Keratinocyte (primary cell): Measurements from ENCODE around the gene MAML2. TPM values are rescaled to one million over a fixed set of nuclear protein-coding genes. Genes with fewer than 3 reads are reported as not detected.

Experiments
- DNase-seq: peaks from one replicate; pipeline ENCODE4 v3.0.0-alpha.2; 2011; ENCODE audit warnings: low read depth, missing footprints, low spot score
- FAIRE-seq: peaks from 2 replicates; lab custom pipeline; 2011; peaks lifted over from hg19 to GRCh38; lab: Jason Lieb, UNC
- H2AFZ ChIP-seq: 2 replicates; pipeline ENCODE4 v1.6.0; 2012; ENCODE audit warnings: low read length, control low read depth, inconsistent platforms; ENCODE audit not compliant: control insufficient read depth
- H3K27ac ChIP-seq: 2 replicates; pipeline ENCODE4 v1.5.1; 2011; ENCODE audit warnings: low read length; ENCODE audit not compliant: control insufficient read depth, insufficient read depth
- H3K27me3 ChIP-seq: 3 replicates; pipeline ENCODE4 v1.6.0; 2011; ENCODE audit warnings: low read length; ENCODE audit not compliant: control insufficient read depth, insufficient read depth; ENCODE audit errors: extremely low read depth
- H3K36me3 ChIP-seq, 2 experiments: 2 replicates in 1 of 2; 3 replicates in 1 of 2; pipeline ENCODE4 v1.5.1; 2011; ENCODE audit warnings: low read length in 2 of 2, mild to moderate bottlenecking in 1 of 2; ENCODE audit not compliant: control insufficient read depth in 2 of 2, insufficient read depth in 2 of 2; ENCODE audit errors: extremely low read depth in 1 of 2
- H3K4me1 ChIP-seq: 3 replicates; pipeline ENCODE4 v1.5.1; 2011; ENCODE audit warnings: low read length; ENCODE audit not compliant: control insufficient read depth, insufficient read depth; ENCODE audit errors: extremely low read depth
- H3K4me2 ChIP-seq: 3 replicates; pipeline ENCODE4 v1.6.0; 2011; ENCODE audit warnings: low read depth, low read length; ENCODE audit not compliant: control insufficient read depth, insufficient read depth; ENCODE audit errors: extremely low read depth
- H3K4me3 ChIP-seq, 3 experiments: fragments of 200-600 bp in 1 of 3; sonication (generic) in 1 of 3; 2 replicates in 2 of 3; 3 replicates in 1 of 3; pipeline ENCODE4 v1.5.1; 2011 to 2016; ENCODE audit warnings: low read length in 3 of 3, mild to moderate bottlenecking in 3 of 3, control low read depth in 2 of 3, inconsistent platforms in 1 of 3, low read depth in 1 of 3, mixed read lengths in 1 of 3, mixed run types in 1 of 3, moderate library complexity in 1 of 3; ENCODE audit not compliant: control insufficient read depth in 2 of 3, insufficient read depth in 2 of 3; ENCODE audit errors: extremely low read depth in 1 of 3
- H3K79me2 ChIP-seq: 2 replicates; pipeline ENCODE4 v1.6.0; 2012; ENCODE audit warnings: low read length; ENCODE audit not compliant: control insufficient read depth, insufficient read depth
- H3K9ac ChIP-seq: 3 replicates; pipeline ENCODE4 v1.6.0; 2011; ENCODE audit warnings: low read length; ENCODE audit not compliant: control insufficient read depth, insufficient read depth; ENCODE audit errors: extremely low read depth
- H3K9me1 ChIP-seq: 3 replicates; pipeline ENCODE4 v1.6.0; 2011; ENCODE audit warnings: low read length; ENCODE audit not compliant: control insufficient read depth, insufficient read depth; ENCODE audit errors: extremely low read depth
- H3K9me3 ChIP-seq: 2 replicates; pipeline ENCODE4 v1.5.1; 2012; ENCODE audit warnings: low read depth, low read length; ENCODE audit not compliant: control insufficient read depth
- H4K20me1 ChIP-seq: 3 replicates; pipeline ENCODE4 v1.6.0; 2011; ENCODE audit warnings: low read length; ENCODE audit not compliant: control insufficient read depth, insufficient read depth; ENCODE audit errors: extremely low read depth
- EZH2 ChIP-seq: IDR thresholded peaks from one replicate; pipeline ENCODE4 v1.6.1; 2012; ENCODE audit warnings: inconsistent platforms, mild to moderate bottlenecking, low read length, moderate library complexity
- dilution Hi-C: fragments of 300-500 bp; cut with MboI; formaldehyde crosslinking; loops from one replicate; pipeline ENCODE4 v1.7.0; 2020; ENCODE audit warnings: low sequenced_read_pairs; ENCODE audit not compliant: extremely low pct_ligation_motif_present
- polyA plus RNA-seq, 5 experiments: library from polyadenylated mRNA; depleted of rRNA in 3 of 5; stranded (reverse) in 3 of 5; stranded (forward) in 1 of 5; unstranded in 1 of 5; fragments of >200 nt; gene quantifications; 1 replicate in 1 of 5; 2 replicates in 3 of 5; 3 replicates in 1 of 5; pipeline versions ENCODE4 v1.2.1 to v1.2.3, GENCODE V29; 2011 to 2012; ENCODE audit warnings: missing spikeins in 2 of 5, low read depth in 1 of 5, low replicate concordance in 1 of 5
- TF ChIP-seq, protein P1 (sequence below), 3 experiments: IDR thresholded peaks in 1 of 3; conservative IDR thresholded peaks in 1 of 3; optimal IDR thresholded peaks in 1 of 3; 2 replicates in 2 of 3; 3 replicates in 1 of 3; pipeline versions ENCODE3 to v1.5.1; 2011; ENCODE audit warnings: low read length in 3 of 3, mild to moderate bottlenecking in 3 of 3, moderate library complexity in 2 of 3, control low read depth in 1 of 3, inconsistent platforms in 1 of 3; ENCODE audit not compliant: insufficient read depth in 2 of 3; ENCODE audit errors: extremely low read depth in 1 of 3

The MAML2 gene
- polyA plus RNA-seq, 1 donor (not counting 4 experiments of a cell fraction or from before 2014, with no cell fraction given), result 4.2 TPM

DNA sequence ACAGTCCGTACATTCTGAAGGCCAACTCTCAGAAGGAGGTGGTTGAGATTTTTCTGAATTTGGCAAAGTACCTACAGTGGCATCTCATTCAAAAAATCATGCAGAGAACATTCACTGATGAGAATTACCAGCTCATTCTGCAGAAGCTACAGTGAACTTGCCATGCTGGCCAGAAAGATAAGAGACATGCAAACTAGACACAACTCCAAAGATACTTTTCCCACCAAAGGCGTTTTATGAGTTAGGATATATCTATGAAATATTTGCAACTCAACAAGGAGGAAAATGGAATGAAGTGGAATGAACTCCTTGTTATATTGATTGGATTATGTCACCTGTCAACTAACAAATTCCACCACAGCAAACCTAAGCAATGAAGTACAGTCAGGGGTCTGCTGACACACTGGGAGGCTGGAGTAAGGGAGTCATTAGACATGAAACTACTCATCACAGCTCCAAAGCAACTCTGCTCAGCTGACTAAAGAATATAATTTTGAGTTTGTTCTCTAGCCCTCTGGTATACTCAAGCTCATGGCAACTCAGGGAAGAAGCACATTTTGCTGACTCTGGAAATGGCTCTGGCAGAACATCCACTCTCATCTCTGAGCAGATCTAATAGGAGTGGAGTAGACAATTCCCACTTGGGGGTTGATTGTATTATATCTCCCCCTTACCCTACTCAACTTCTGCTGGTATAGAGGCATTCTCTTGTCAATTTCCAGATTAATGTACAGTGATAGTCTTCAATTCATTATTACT lies 22.9 kb downstream of the MAML2 start:
- dilution Hi-C loops, result no loop called here
- no peaks in the 10 kb centered on the region for H3K36me3 ChIP-seq
- peaks cover 49% of the 10 kb centered on the region for H3K4me1 ChIP-seq
- peaks cover 5% of the 10 kb centered on the region for H3K79me2 ChIP-seq
- H3K4me3 ChIP-seq, result no peak overlapping the region
- DNase-seq (no peak), FAIRE-seq (no peak)
- H3K27me3 ChIP-seq, result no peaks in the 10 kb centered on the region
- no peak overlapping the region for H3K9ac ChIP-seq
- TF ChIP-seq EZH2, result no peak
- TF ChIP-seq, protein P1, sequence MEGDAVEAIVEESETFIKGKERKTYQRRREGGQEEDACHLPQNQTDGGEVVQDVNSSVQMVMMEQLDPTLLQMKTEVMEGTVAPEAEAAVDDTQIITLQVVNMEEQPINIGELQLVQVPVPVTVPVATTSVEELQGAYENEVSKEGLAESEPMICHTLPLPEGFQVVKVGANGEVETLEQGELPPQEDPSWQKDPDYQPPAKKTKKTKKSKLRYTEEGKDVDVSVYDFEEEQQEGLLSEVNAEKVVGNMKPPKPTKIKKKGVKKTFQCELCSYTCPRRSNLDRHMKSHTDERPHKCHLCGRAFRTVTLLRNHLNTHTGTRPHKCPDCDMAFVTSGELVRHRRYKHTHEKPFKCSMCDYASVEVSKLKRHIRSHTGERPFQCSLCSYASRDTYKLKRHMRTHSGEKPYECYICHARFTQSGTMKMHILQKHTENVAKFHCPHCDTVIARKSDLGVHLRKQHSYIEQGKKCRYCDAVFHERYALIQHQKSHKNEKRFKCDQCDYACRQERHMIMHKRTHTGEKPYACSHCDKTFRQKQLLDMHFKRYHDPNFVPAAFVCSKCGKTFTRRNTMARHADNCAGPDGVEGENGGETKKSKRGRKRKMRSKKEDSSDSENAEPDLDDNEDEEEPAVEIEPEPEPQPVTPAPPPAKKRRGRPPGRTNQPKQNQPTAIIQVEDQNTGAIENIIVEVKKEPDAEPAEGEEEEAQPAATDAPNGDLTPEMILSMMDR (optimal IDR thresholded peaks at IDR 0.05 in 1 of 3, IDR thresholded peaks at IDR 0.05 in 1 of 3, conservative IDR thresholded peaks at IDR 0.05 in 1 of 3; ENCODE audit: extremely low read depth in 1 of 3, insufficient read depth in 2 of 3, low read length in 3 of 3), result no peak
- no peak overlapping the region for H2AFZ ChIP-seq
- no peaks in the 10 kb centered on the region for H3K9me1 ChIP-seq
- no peak overlapping the region for H3K4me2 ChIP-seq
- no peaks in the 10 kb centered on the region for H3K9me3 ChIP-seq
- no peak overlapping the region for H3K27ac ChIP-seq
- H4K20me1 ChIP-seq, result no peaks in the 10 kb centered on the region

GRCh38 chr11:96318850-96319249 lies 24.1 kb downstream of the MAML2 start:
- no peak for FAIRE-seq
- peaks cover 5% of the 10 kb centered on the region for H3K79me2 ChIP-seq

More at GRCh38 chr11:96318850-96319249, 24.1 kb downstream of the MAML2 start:
- no peaks in the 10 kb centered on the region for H3K9me3 ChIP-seq
- no peaks in the 10 kb centered on the region for H4K20me1 ChIP-seq
- H2AFZ ChIP-seq, result no peak overlapping the region
- no peak for DNase-seq
- no peak overlapping the region for H3K4me3 ChIP-seq
- no peak overlapping the region for H3K4me2 ChIP-seq
- no peaks in the 10 kb centered on the region for H3K36me3 ChIP-seq
- H3K27me3 ChIP-seq, result no peaks in the 10 kb centered on the region
- H3K9me1 ChIP-seq, result no peaks in the 10 kb centered on the region
- H3K27ac ChIP-seq, result no peak overlapping the region
- dilution Hi-C loops, result no loop called here
- TF ChIP-seq EZH2, result no peak
- TF ChIP-seq, protein P1 (optimal IDR thresholded peaks at IDR 0.05 in 1 of 3, IDR thresholded peaks at IDR 0.05 in 1 of 3, conservative IDR thresholded peaks at IDR 0.05 in 1 of 3; ENCODE audit: extremely low read depth in 1 of 3, insufficient read depth in 2 of 3, low read length in 3 of 3), result no peak
- H3K4me1 ChIP-seq, result peaks cover 49% of the 10 kb centered on the region
- no peak overlapping the region for H3K9ac ChIP-seq
